Measurements from ENCODE around the gene NRXN3.

Gene NRXN3

DNA sequence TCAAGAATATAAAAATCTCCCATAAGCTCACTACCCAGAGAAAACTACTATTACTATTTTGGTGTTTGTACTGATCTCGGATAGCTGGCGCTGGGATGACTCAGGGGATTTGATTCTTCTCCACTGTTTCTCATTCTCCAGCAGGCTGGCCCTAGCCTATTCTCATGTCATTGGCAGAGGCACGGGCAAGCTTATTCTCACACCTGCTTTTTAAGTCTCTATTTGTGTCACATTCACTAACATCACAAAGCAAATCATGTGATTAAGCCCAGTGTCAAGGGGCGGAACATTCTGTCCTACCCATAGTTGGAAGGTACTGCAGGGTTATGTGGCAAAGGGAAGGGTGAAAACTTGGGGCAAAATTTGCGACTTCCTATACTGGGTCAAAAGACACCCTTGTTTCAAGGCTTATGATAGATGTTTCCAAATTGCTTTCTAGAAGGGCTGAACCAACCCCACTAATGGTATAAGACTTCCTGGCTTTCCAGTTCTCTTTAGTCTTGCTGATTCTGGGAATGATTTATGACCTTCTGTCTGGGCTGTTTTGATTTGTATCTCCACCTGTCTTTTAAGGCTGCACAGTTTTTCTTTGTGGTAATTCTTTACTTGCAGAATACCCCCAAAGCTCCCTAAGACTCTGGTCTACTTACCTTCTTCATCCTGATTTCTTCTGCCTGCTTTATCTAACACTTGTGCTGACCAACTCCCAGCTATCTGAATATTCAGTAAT, 406.4 kb downstream of the NRXN3 start:
- no peak for DNase-seq (ENCODE audit: low read depth in 3 of 3)

DNA sequence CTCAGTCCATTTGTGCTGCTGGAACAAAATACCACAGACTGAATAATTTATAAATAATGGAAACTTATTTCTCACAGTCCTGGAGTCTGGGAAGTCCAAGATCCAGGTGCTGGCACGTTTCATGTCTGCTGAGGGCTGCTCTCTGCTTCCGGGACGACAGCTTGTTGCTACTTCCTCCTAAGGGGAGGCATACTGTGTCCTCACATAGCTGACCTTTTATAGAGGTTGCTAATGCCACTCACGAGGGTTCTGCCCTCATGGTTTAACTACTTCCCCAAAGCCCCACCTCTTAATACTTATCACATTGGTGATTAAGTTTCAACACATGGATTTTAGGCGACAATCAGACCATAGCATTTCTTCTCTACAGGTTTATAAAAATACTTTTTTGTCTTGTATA, 411.1 kb downstream of the NRXN3 start:
- no peak for DNase-seq (ENCODE audit: low read depth in 3 of 3)

GRCh38 chr14:78586681-78587080, 416.5 kb downstream of the NRXN3 start:
- no peak for DNase-seq (ENCODE audit: low read depth in 3 of 3)

- DNase-seq (ENCODE audit: low read depth in 3 of 3), result no peak
These were observed 418.7 kb downstream of the NRXN3 start for GRCh38 chr14:78588906-78589305.

GRCh38 chr14:78592616-78593219, 422.5 kb downstream of the NRXN3 start:
- no peak for DNase-seq (ENCODE audit: low read depth in 3 of 3)

DNA sequence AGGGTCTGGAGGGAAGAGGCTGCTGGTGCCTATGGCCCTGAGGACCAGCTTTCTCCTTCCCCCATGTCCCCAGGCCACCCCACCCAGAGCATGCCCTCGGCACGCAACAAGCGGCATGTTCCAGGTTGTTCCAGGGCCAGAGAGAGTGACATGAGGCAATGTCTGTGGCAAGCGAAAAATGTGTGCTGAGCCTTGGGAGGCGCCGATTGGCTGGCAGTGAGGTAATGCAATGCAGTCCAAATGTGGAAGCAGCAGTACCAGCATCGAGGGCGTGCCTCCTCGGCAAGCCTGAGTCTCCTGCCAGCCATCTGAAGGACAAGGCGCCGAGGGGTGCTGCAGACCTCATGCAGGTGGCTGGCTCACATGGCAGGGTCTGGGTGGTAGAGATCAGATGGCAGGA, 423.8 kb downstream of the NRXN3 start:
- DNase-seq (ENCODE audit: low read depth in 3 of 3), result no peak

GRCh38 chr14:78595797-78596196, 425.6 kb downstream of the NRXN3 start:
- DNase-seq (ENCODE audit: low read depth in 3 of 3), result no peak

DNA sequence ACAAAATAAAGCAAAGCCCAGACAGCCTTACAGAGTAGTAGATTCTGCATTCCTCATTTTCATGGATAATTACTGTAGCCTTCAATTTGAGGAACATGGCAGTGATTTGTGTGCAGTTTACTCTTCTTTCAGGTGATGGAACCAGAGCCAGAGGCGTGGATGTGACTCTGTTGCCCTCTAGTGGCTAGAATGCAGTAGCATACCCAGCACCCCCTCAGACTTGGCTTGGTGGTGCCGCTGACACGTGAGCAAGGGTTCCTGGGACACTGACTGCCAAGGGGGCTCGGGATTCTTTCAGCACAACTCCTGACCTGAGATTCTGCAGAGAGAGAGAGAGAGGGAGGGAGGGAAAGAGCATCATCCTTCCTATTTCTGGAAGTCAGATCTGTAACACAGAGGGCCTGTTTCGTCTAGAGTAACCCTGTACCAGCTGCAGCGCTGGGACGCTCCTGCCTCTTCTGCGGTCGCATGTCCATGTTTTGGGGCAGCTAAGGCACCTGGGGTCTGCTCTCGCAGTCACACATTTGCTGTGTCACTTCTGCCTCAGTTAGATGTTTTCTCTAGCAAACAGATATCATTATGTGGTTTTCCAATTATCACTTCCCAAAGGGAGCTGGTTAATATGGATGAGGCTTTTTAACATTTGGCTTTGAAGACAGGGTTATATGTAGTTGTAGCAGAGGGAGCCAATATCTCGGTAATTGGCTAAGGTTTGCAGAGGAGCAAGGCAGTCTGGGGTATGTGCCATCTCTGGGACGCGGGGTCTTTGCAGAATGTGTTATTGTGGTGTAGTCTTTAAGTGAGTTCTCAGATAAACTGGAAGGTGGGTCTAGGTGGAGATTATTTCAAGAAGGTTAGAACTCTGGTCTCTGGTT, 428.1 kb downstream of the NRXN3 start:
- peak in 1 of 3 experiments; percentile 8 for DNase-seq (ENCODE audit: low read depth in 3 of 3)

GRCh38 chr14:78605025-78605762, 435.0 kb downstream of the NRXN3 start:
- no peak for DNase-seq (ENCODE audit: low read depth in 3 of 3)

GRCh38 chr14:78605897-78606500, 435.8 kb downstream of the NRXN3 start:
- DNase-seq (ENCODE audit: low read depth in 3 of 3), result no peak

GRCh38 chr14:78608998-78609787, 439.0 kb downstream of the NRXN3 start:
- DNase-seq (ENCODE audit: low read depth in 3 of 3), result no peak

- DNase-seq (ENCODE audit: low read depth in 3 of 3), result no peak
These were observed 440.8 kb downstream of the NRXN3 start for GRCh38 chr14:78610994-78611393.

DNA sequence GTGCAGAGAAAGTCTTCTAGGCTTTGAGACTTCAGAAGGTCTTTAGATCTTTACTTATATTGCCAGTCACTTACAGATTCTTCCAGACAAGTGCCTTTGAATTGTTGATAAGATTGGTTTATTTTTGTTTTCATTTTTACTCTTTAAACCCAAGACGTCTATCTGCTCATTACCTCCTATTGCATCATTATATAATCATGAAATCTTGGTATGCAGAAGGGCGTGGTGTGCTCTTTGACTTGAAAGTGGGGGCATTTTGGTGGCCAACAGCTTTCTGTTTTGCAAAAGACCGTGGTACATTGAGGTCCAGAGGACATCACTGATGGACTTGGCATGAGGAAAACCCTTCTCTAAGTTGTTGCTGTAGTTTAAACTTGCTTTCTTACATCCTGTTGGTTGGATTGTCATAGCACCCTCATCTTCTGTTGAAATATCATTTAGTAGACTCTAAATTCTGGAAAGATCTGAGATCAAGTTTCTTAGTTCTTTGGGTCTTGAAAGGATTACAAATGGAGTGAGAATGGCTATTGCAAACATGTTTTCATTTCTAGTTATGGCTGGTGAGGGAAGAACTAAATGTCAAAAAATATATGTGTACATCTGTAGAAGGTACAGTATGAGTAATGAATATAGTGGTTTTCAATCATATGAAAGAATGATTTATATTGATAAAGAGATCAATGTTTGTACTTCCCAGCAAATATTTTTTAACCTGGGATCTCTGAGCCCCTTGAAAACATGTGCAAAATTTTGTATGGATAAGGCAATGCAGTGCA, 441.8 kb downstream of the NRXN3 start:
- DNase-seq (ENCODE audit: low read depth in 3 of 3), result no peak

DNA sequence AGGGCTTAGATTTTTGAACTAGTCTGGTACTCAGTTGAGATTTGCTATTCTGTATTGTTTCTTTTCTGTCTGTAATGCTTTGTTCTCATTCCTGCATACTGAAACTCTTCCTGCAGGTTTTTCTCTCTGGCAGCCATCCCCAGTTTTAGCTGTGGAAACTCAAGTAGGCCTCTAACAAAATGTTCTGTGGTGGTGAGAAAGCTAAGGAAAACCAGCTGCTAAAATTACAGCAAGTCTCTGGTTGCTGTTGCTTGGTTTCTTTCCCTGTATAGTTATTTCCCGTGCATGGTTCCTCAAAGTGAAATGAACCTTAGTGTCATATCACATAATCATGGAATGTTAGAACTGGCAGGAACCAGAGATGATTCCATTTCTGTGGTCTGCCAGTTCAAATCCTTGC, 442.5 kb downstream of the NRXN3 start:
- DNase-seq (ENCODE audit: low read depth in 3 of 3), result no peak

GRCh38 chr14:78614593-78614992, 444.4 kb downstream of the NRXN3 start:
- no peak for DNase-seq (ENCODE audit: low read depth in 3 of 3)

DNA sequence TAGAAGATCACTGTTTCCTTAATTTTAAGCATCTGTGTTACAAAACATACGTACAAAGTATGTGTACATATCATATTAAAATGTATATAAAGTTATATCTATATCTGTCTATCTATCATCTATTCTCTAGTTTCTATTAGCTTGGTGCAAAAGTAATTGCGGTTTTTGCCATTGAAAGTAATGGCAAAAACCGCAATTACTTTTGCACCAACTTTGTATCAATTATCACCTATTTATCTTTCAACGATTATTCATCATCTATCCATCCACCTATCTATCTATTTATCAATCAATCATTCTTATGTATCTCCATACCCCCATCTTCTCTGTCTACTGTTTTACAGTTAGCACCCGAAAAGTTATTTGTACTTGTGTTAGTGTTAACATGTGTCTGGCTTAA, 447.6 kb downstream of the NRXN3 start:
- no peak for DNase-seq (ENCODE audit: low read depth in 3 of 3)

- no peak for DNase-seq (ENCODE audit: low read depth in 3 of 3)
These were observed 448.2 kb downstream of the NRXN3 start for GRCh38 chr14:78618368-78618767.

DNA sequence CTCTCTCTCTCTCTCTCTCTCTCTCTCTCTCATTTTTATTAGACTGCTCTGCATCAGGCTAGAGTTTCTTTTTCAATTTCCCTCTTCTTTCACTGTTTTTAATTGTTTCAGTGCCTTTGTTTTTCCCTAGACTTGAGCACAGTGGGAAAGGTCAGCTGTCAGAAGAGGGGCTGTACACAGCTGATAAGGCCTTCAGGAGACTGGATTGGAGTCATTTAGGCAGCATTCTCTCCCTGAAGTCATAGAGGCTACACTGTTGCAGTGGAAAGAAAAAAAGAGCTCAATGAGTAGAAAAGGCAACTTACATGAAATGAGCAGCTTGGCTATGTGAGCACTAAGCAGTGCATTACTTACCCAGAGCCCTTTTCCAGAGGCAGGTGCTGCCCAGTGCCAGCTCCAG, 456.9 kb downstream of the NRXN3 start:
- DNase-seq (ENCODE audit: low read depth in 3 of 3), result no peak

DNA sequence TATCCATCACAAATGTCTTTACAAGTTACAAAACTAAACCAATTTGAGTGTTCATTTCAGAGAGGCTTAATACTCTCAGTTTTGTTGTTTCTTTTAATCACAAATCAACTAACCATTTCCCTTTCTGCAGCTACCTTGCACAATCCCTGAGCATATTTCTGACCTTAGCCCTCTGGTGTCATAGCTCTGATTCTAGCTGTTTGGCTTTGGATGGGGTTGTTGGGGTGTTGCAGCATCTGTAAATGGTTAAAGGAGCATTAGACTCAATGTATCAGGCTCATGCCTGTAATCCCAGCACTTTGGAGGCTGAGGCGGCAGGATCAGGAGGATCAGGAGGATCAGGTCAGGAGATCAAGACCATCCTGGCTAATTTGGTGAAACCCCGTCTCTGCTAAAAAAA, 461.4 kb downstream of the NRXN3 start:
- no peak for DNase-seq (ENCODE audit: low read depth in 3 of 3)

- DNase-seq (ENCODE audit: low read depth in 3 of 3), result no peak
These were observed 463.6 kb downstream of the NRXN3 start for GRCh38 chr14:78633752-78634151.
